ENCODE measurements around the gene ARPC4. TPM values are rescaled to one million over a fixed set of nuclear protein-coding genes. Genes with fewer than 3 reads are reported as not detected.
A peak's percentile ranks its signal among the peaks of the same experiment; 100 is the strongest.

Gene ARPC4
- total RNA-seq, 1 experiment from 2014 or later, result 143 TPM

GRCh38 chr3:9769012-9769411 is 23.9 kb upstream of the ARPC4 start:
- no peaks in the 10 kb centered on the region for H3K36me3 Mint-ChIP-seq
- no peak for DNase-seq (ENCODE audit: low spot score)
- H3K9me3 Mint-ChIP-seq, result no peaks in the 10 kb centered on the region
- POLR2A ChIA-PET, result interaction anchor here (1.4 to 1.5 kb wide), 2 partner anchors 19 to 24 kb away, joined by 3 to 8 read pairs; partner anchors contain the start of genes ARPC4 and OGG1
- peaks cover 15% of the 10 kb centered on the region for H3K4me1 Mint-ChIP-seq
- no peak overlapping the region for H3K27ac Mint-ChIP-seq
- TF ChIP-seq RORB (CRISPR knock-in tag; IDR thresholded peaks at IDR 0.05), result no peak
- TF ChIP-seq MXD4 (CRISPR knock-in tag; IDR thresholded peaks at IDR 0.05; ENCODE audit: borderline replicate concordance), result no peak
- TF ChIP-seq TCF7 (CRISPR knock-in tag; IDR thresholded peaks at IDR 0.05; ENCODE audit: low read depth), result no peak
- TF ChIP-seq CDX4 (CRISPR knock-in tag; IDR thresholded peaks at IDR 0.05; ENCODE audit: borderline replicate concordance), result no peak
- no peak for TF ChIP-seq TEAD1 (CRISPR knock-in tag; IDR thresholded peaks at IDR 0.05)
- TF ChIP-seq ZSCAN18 (CRISPR knock-in tag; IDR thresholded peaks at IDR 0.05), result no peak
- no peak for TF ChIP-seq SMAD3 (CRISPR knock-in tag; IDR thresholded peaks at IDR 0.05; ENCODE audit: borderline replicate concordance)
- TF ChIP-seq PREB (CRISPR knock-in tag; IDR thresholded peaks at IDR 0.05; ENCODE audit: borderline replicate concordance), result no peak
- no peak for TF ChIP-seq CBFB (CRISPR knock-in tag; IDR thresholded peaks at IDR 0.05; ENCODE audit: low read depth)
- ATAC-seq, result no peak
- peaks cover 76% of the 10 kb centered on the region for H3K27me3 Mint-ChIP-seq (ENCODE audit: low read depth)
- peak overlapping the region; percentile 61 for H3K4me3 Mint-ChIP-seq
- CTCF ChIA-PET, result interaction anchor here (1.2 to 2.8 kb wide), 3 partner anchors 13 to 177 kb away, joined by 3 to 13 read pairs (median 3); no protein-coding TSS in a partner anchor

- peaks cover 15% of the 10 kb centered on the region for H3K4me1 Mint-ChIP-seq
- TF ChIP-seq E2F5 (CRISPR knock-in tag; IDR thresholded peaks at IDR 0.05), result peak; percentile 44; the same call in 1 of the 2 replicates
- no peak for TF ChIP-seq MLX (CRISPR knock-in tag; IDR thresholded peaks at IDR 0.05)
- 0 out of 2 replicates have a peak, but pooled peaks have one; percentile 21 for TF ChIP-seq ZNF423 (CRISPR knock-in tag; IDR thresholded peaks at IDR 0.05)
- no peak for TF ChIP-seq TEAD4 (CRISPR knock-in tag; IDR thresholded peaks at IDR 0.05)
- TF ChIP-seq GTF2I (CRISPR knock-in tag; conservative IDR thresholded peaks at IDR 0.05), result peak; percentile 80; the same call in 1 of the 2 replicates
- TF ChIP-seq TEAD1 (CRISPR knock-in tag; IDR thresholded peaks at IDR 0.05), result 0 out of 2 replicates have a peak, but pooled peaks have one; percentile 32
- TF ChIP-seq EMX1 (CRISPR knock-in tag; IDR thresholded peaks at IDR 0.05), result peak; percentile 44; the same call in 1 of the 2 replicates
- H3K36me3 Mint-ChIP-seq, result no peaks in the 10 kb centered on the region
- H3K9me3 Mint-ChIP-seq, result no peaks in the 10 kb centered on the region
- DNase-seq (ENCODE audit: low spot score) (peak; percentile 75), ATAC-seq (peak; percentile 93)
- POLR2A ChIA-PET, result interaction anchor here (1.4 to 1.5 kb wide), 2 partner anchors 20 to 23 kb away, joined by 3 to 8 read pairs; partner anchors contain the start of genes ARPC4 and OGG1
- H3K27me3 Mint-ChIP-seq (ENCODE audit: low read depth), result peaks cover 79% of the 10 kb centered on the region
- CTCF ChIA-PET, result interaction anchor here (0.9 to 2.8 kb wide), 6 partner anchors 13 to 177 kb away, joined by 3 to 13 read pairs (median 3); partner anchors contain the start of genes ARPC4 and TADA3
- no peak within 1 kb of the TSS for H3K27ac Mint-ChIP-seq
- H3K4me3 Mint-ChIP-seq, result peak within 1 kb of the TSS; percentile 69
Observed at GRCh38 chr3:9769426-9770275, 23.2 kb upstream of the ARPC4 start, which contains the start of gene CAMK1. Gene CAMK1 (minus strand): TSS chr3:9769947. CDS start chr3:9767749, 2,198 bp downstream.

Data from WTC11 (cell line).